ENCODE data around the gene MACROD1. TPM values are rescaled to one million over a fixed set of nuclear protein-coding genes. Genes with fewer than 3 reads are reported as not detected.

The MACROD1 gene
- total and polyA plus RNA-seq, 2 of the 13 experiments (the other 11 are each of a cell fraction or from before 2014, with no cell fraction given): 23.1 to 34.5 TPM

GRCh38 chr11:64127267-64128072, 38.4 kb downstream of the MACROD1 start:
- H3K36me3 ChIP-seq (replicated peaks in 1 of 2; ENCODE audit: control insufficient read depth in 1 of 2, insufficient read depth in 2 of 2, low read length in 2 of 2): no peaks in the 10 kb centered on the region; a peak in 1 of 5 replicates
- DNase-seq (ENCODE audit: low spot score) (no peak), FAIRE-seq (no peak), ATAC-seq (no peak)
- TF ChIP-seq ZNF652 (CRISPR knock-in tag; IDR thresholded peaks at IDR 0.05; ENCODE audit: borderline replicate concordance, low read depth): no peak
- no peak for TF ChIP-seq NR2F2 (IDR thresholded peaks at IDR 0.05; ENCODE audit: borderline replicate concordance, low read depth)
- TF ChIP-seq NFYC (CRISPR knock-in tag; IDR thresholded peaks at IDR 0.05): no peak
- TF ChIP-seq JUND (CRISPR knock-in tag; IDR thresholded peaks at IDR 0.05): no peak
- no peak for TF ChIP-seq RBM39 (IDR thresholded peaks at IDR 0.05; ENCODE audit: low read depth, low read length, poor library complexity, severe bottlenecking)
- no peak for TF ChIP-seq PHF8 (CRISPR knock-in tag; IDR thresholded peaks at IDR 0.05)
- no peak for TF ChIP-seq POLR2A (IDR thresholded peaks at IDR 0.05; ENCODE audit: insufficient read depth in 1 of 2, low read depth in 2 of 2, low read length in 2 of 2)
- no peak for TF ChIP-seq ZNF747 (CRISPR knock-in tag; IDR thresholded peaks at IDR 0.05; ENCODE audit: borderline replicate concordance)
- TF ChIP-seq ZNF761 (CRISPR knock-in tag; conservative IDR thresholded peaks at IDR 0.05): no peak
- TF ChIP-seq MAFG (CRISPR knock-in tag; IDR thresholded peaks at IDR 0.05): no peak
- no peak for TF ChIP-seq SETDB1 (CRISPR knock-in tag; IDR thresholded peaks at IDR 0.05; ENCODE audit: borderline replicate concordance)
- POLR2A ChIA-PET: no interaction called here
- no peaks in the 10 kb centered on the region for H3K79me2 ChIP-seq (ENCODE audit: insufficient read depth, low read length)
- H3K9ac ChIP-seq (ENCODE audit: insufficient read depth, low read depth, low read length): no peak overlapping the region
- H3K27me3 ChIP-seq (ENCODE audit: control insufficient read depth in 1 of 2, insufficient read depth in 2 of 2, low read length in 2 of 2): no peaks in the 10 kb centered on the region
- no peak overlapping the region for H3K27ac ChIP-seq (ENCODE audit: extremely low read length, insufficient read depth, low read length)
- BruUV-seq (replicated peaks): no TSS peak
- no peak overlapping the region for H2AFZ ChIP-seq (ENCODE audit: low read length)
- H3K4me3 ChIP-seq (replicated peaks in 1 of 3; ENCODE audit: insufficient read depth in 1 of 3, low read depth in 2 of 3, low read length in 3 of 3): no peak overlapping the region
- intact Hi-C loops (cut with micrococcal nuclease; ENCODE audit: unreplicated experiment) (no loop called here), in situ Hi-C loops (cut with HindIII; ENCODE audit: extremely low pct_ligation_motif_present, low pct_unique_long_range_greater_than_20kb) (no loop called here)
- WGBS (ENCODE audit: low lambda C conversion rate): 95% methylated on average over 24 of the region's 24 CpGs
- H3K4me2 ChIP-seq (ENCODE audit: low read depth, low read length): no peak overlapping the region
- no peaks in the 10 kb centered on the region for H3K9me3 ChIP-seq (ENCODE audit: low read length)
- H4K20me1 ChIP-seq (ENCODE audit: insufficient read depth, low read length): 0 out of 2 replicates have a peak, but pooled peaks cover 4% of the 10 kb centered on the region
- CTCF ChIA-PET (ENCODE audit: low intra/inter-chr PET ratio, low total read pairs): no interaction called here
- peaks cover 32% of the 10 kb centered on the region for H3K4me1 ChIP-seq (ENCODE audit: insufficient read depth, low read length)

All from HepG2 (cell line).